Measurements from ENCODE around the gene HSD17B10. TPM values are rescaled to one million over a fixed set of nuclear protein-coding genes. Genes with fewer than 3 reads are reported as not detected.

HSD17B10 gene
- polyA plus RNA-seq, 1 of the 3 experiments (the other 2 are of a cell fraction): 157 TPM

DNA sequence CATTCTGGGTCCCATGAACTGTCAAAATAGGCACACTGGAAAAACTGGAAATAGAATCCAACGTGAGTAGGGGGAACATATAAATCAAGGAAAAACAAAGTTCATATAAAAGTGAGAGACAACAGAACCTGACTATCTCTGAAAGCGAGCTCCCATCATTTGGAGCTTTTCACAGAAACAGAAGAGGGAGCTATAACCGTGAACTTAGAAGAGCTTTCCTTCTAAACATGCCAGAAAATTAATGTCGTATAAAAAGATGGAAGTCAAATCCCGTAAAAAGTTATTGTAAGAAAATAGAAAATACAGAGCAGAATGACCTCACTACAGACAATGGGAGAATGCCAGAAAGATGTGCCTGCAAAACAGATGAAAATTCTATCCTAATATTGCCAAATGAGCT, 23.9 kb upstream of the HSD17B10 start:
- Histone ChIP-seq H2AFZ (ENCODE audit: low read depth) (no peak overlapping the region), H4K20me1 (ENCODE audit: insufficient read depth) (no peaks in the 10 kb centered on the region), H3K36me3 (replicated peaks in 1 of 2; ENCODE audit: control insufficient read depth in 1 of 2, insufficient read depth in 2 of 2, low read length in 1 of 2) (no peaks in the 10 kb centered on the region), H3K4me3 (ENCODE audit: low read depth in 2 of 2, low read length in 1 of 2) (no peak overlapping the region), H3K79me2 (ENCODE audit: insufficient read depth) (no peaks in the 10 kb centered on the region), H3K4me1 (ENCODE audit: control insufficient read depth in 1 of 2, insufficient read depth in 2 of 2, low read depth in 1 of 2, low read length in 1 of 2) (no peaks in the 10 kb centered on the region), H3K4me2 (no peak overlapping the region), H3K9ac (no peak overlapping the region), H3K27me3 (ENCODE audit: insufficient read depth) (no peaks in the 10 kb centered on the region; the same call in 1 of the 2 replicates), H3F3A (replicated peaks; ENCODE audit: insufficient read depth) (no peaks in the 10 kb centered on the region), H3K9me3 (no peaks in the 10 kb centered on the region), H3K27ac (ENCODE audit: low read depth in 2 of 2, low read length in 1 of 2) (no peak overlapping the region), H3K9me2 (no peaks in the 10 kb centered on the region)
- DNase-seq: no peak
- POLR2A ChIA-PET: no interaction called here
- 31% methylated on average over 5 of the region's 5 CpGs for WGBS (ENCODE audit: low lambda C conversion rate)
- TF ChIP-seq, protein P1, sequence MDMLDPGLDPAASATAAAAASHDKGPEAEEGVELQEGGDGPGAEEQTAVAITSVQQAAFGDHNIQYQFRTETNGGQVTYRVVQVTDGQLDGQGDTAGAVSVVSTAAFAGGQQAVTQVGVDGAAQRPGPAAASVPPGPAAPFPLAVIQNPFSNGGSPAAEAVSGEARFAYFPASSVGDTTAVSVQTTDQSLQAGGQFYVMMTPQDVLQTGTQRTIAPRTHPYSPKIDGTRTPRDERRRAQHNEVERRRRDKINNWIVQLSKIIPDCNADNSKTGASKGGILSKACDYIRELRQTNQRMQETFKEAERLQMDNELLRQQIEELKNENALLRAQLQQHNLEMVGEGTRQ (IDR thresholded peaks at IDR 0.05; ENCODE audit: borderline replicate concordance, low read depth, low read length): no peak
- TF ChIP-seq SMC3 (IDR thresholded peaks at IDR 0.05; ENCODE audit: low read depth, low read length) (peak; percentile 14; the same call in 1 of the 2 replicates), RAD21 (IDR thresholded peaks at IDR 0.05; ENCODE audit: low read length) (peak; percentile 30), FOXJ3 (CRISPR knock-in tag; IDR thresholded peaks at IDR 0.05) (no peak), JUND (IDR thresholded peaks at IDR 0.05) (no peak)
- TF ChIP-seq, protein P2, sequence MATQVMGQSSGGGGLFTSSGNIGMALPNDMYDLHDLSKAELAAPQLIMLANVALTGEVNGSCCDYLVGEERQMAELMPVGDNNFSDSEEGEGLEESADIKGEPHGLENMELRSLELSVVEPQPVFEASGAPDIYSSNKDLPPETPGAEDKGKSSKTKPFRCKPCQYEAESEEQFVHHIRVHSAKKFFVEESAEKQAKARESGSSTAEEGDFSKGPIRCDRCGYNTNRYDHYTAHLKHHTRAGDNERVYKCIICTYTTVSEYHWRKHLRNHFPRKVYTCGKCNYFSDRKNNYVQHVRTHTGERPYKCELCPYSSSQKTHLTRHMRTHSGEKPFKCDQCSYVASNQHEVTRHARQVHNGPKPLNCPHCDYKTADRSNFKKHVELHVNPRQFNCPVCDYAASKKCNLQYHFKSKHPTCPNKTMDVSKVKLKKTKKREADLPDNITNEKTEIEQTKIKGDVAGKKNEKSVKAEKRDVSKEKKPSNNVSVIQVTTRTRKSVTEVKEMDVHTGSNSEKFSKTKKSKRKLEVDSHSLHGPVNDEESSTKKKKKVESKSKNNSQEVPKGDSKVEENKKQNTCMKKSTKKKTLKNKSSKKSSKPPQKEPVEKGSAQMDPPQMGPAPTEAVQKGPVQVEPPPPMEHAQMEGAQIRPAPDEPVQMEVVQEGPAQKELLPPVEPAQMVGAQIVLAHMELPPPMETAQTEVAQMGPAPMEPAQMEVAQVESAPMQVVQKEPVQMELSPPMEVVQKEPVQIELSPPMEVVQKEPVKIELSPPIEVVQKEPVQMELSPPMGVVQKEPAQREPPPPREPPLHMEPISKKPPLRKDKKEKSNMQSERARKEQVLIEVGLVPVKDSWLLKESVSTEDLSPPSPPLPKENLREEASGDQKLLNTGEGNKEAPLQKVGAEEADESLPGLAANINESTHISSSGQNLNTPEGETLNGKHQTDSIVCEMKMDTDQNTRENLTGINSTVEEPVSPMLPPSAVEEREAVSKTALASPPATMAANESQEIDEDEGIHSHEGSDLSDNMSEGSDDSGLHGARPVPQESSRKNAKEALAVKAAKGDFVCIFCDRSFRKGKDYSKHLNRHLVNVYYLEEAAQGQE (IDR thresholded peaks at IDR 0.05; ENCODE audit: low read depth, low read length): no peak
- TF ChIP-seq, protein P3, sequence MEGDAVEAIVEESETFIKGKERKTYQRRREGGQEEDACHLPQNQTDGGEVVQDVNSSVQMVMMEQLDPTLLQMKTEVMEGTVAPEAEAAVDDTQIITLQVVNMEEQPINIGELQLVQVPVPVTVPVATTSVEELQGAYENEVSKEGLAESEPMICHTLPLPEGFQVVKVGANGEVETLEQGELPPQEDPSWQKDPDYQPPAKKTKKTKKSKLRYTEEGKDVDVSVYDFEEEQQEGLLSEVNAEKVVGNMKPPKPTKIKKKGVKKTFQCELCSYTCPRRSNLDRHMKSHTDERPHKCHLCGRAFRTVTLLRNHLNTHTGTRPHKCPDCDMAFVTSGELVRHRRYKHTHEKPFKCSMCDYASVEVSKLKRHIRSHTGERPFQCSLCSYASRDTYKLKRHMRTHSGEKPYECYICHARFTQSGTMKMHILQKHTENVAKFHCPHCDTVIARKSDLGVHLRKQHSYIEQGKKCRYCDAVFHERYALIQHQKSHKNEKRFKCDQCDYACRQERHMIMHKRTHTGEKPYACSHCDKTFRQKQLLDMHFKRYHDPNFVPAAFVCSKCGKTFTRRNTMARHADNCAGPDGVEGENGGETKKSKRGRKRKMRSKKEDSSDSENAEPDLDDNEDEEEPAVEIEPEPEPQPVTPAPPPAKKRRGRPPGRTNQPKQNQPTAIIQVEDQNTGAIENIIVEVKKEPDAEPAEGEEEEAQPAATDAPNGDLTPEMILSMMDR (IDR thresholded peaks at IDR 0.05): peak; percentile 38
- CTCF ChIA-PET: interaction anchor here (0.6 to 4.9 kb wide), 4 partner anchors 12 to 145 kb away, joined by 3 to 28 read pairs (median 4); no protein-coding TSS in a partner anchor

DNA sequence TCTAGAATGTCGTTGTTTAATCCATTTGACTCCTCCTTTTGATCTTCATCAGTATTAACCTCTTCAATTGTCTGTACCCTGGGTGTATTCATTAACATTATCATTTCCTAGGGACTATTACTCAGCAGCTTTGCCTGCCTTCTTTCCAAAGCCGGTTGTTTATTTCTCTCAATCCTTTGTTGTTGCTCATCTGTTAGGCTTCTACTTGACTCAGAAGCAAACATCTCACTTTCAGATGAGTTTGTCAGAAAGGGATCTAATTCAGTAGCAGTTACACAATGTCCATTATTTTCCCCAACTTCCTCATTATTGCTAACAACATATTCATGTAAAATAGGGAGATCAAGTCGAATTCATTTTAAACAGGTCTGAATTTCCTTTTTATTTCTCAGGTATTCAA, 22.1 kb upstream of the HSD17B10 start:
- DNase-seq: no peak
- Histone ChIP-seq H3K9me2 (no peaks in the 10 kb centered on the region), H3K27me3 (ENCODE audit: insufficient read depth) (no peaks in the 10 kb centered on the region; the same call in 1 of the 2 replicates), H2AFZ (ENCODE audit: low read depth) (no peak overlapping the region), H3K4me3 (ENCODE audit: low read depth in 2 of 2, low read length in 1 of 2) (no peak overlapping the region), H3K4me1 (ENCODE audit: control insufficient read depth in 1 of 2, insufficient read depth in 2 of 2, low read depth in 1 of 2, low read length in 1 of 2) (no peaks in the 10 kb centered on the region), H3K9me3 (no peaks in the 10 kb centered on the region), H3F3A (replicated peaks; ENCODE audit: insufficient read depth) (no peaks in the 10 kb centered on the region), H3K4me2 (no peak overlapping the region), H3K79me2 (ENCODE audit: insufficient read depth) (no peaks in the 10 kb centered on the region), H3K27ac (ENCODE audit: low read depth in 2 of 2, low read length in 1 of 2) (no peak overlapping the region), H3K36me3 (replicated peaks in 1 of 2; ENCODE audit: control insufficient read depth in 1 of 2, insufficient read depth in 2 of 2, low read length in 1 of 2) (no peaks in the 10 kb centered on the region), H4K20me1 (ENCODE audit: insufficient read depth) (no peaks in the 10 kb centered on the region), H3K9ac (no peak overlapping the region)
- CTCF ChIA-PET: interaction anchor here (0.8 to 4.9 kb wide), 2 partner anchors 20 to 26 kb away, joined by 3 to 28 read pairs; no protein-coding TSS in a partner anchor
- POLR2A ChIA-PET: no interaction called here
- WGBS (ENCODE audit: low lambda C conversion rate): 20% methylated on average over 3 of the region's 3 CpGs
- TF ChIP-seq MXI1 (IDR thresholded peaks at IDR 0.05; ENCODE audit: low read depth, low read length) (no peak), FOSL2 (IDR thresholded peaks at IDR 0.05; ENCODE audit: borderline replicate concordance, low read depth) (no peak), RFX5 (IDR thresholded peaks at IDR 0.05; ENCODE audit: low read length) (no peak), FOXJ3 (CRISPR knock-in tag; IDR thresholded peaks at IDR 0.05) (no peak), NRF1 (IDR thresholded peaks at IDR 0.05; ENCODE audit: low read depth, low read length) (no peak), POLR2AphosphoS5 (IDR thresholded peaks at IDR 0.05; ENCODE audit: low read depth, low read length) (no peak), RCOR1 (IDR thresholded peaks at IDR 0.05; ENCODE audit: low read length) (no peak), RXRA (IDR thresholded peaks at IDR 0.05; ENCODE audit: borderline replicate concordance, low read depth) (no peak), FOXM1 (IDR thresholded peaks at IDR 0.05; ENCODE audit: low read depth) (no peak), MEF2A (IDR thresholded peaks at IDR 0.05; ENCODE audit: borderline replicate concordance, low read depth) (no peak), SMC3 (IDR thresholded peaks at IDR 0.05; ENCODE audit: low read depth, low read length) (no peak), GATA2 (CRISPR knock-in tag; IDR thresholded peaks at IDR 0.05) (no peak), YY1 (IDR thresholded peaks at IDR 0.05; ENCODE audit: low read depth) (no peak)
- TF ChIP-seq, protein P4, sequence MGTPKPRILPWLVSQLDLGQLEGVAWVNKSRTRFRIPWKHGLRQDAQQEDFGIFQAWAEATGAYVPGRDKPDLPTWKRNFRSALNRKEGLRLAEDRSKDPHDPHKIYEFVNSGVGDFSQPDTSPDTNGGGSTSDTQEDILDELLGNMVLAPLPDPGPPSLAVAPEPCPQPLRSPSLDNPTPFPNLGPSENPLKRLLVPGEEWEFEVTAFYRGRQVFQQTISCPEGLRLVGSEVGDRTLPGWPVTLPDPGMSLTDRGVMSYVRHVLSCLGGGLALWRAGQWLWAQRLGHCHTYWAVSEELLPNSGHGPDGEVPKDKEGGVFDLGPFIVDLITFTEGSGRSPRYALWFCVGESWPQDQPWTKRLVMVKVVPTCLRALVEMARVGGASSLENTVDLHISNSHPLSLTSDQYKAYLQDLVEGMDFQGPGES (IDR thresholded peaks at IDR 0.05; ENCODE audit: low read depth, low read length): no peak
